HepG2 (cell line): ENCODE measurements around the gene IQGAP2. TPM values are rescaled to one million over a fixed set of nuclear protein-coding genes. Genes with fewer than 3 reads are reported as not detected.

Experiments
- ATAC-seq: fragments of 200-7000 bp; cut with Tn5 transposase; 3 replicates; pipeline ENCODE4 v1.9.1; 2020; ENCODE audit warnings: mild to moderate bottlenecking, moderate library complexity
- BruUV-seq: library from RNA; stranded (reverse); fragments of 400-500 nt; replicated peaks from 2 replicates; lab custom pipeline; 2021; lab: Mats Ljungman, UMichigan
- CTCF ChIA-PET: fragments of 300-600 bp; formaldehyde crosslinking; extraction: SDS; loops from one replicate; lab custom pipeline; 2021; ENCODE audit warnings: low total read pairs, inconsistent platforms, low intra/inter-chr PET ratio; lab: Yijun Ruan, JAX
- POLR2A ChIA-PET: fragments of 350-600 bp; sonication (Branson Sonifier 250); formaldehyde crosslinking; loops from one replicate; lab custom pipeline; 2020; ENCODE audit warnings: antibody characterized with exemption, inconsistent platforms; lab: Yijun Ruan, JAX
- DNase-seq: peaks from one replicate; pipeline ENCODE4 v3.0.0-alpha.2; 2015; ENCODE audit warnings: low spot score
- FAIRE-seq: peaks from 3 replicates; lab custom pipeline; 2011; peaks lifted over from hg19 to GRCh38; lab: Jason Lieb, UNC
- H2AFZ ChIP-seq: one replicate; pipeline ENCODE4 v1.6.1; 2011; ENCODE audit warnings: low read length, inconsistent platforms
- H3K27ac ChIP-seq: fragments of 300-600 bp; 3 replicates; pipeline ENCODE4 v1.8.0; 2011; ENCODE audit warnings: mixed run types, mild to moderate bottlenecking, mixed read lengths, low read length, inconsistent platforms; ENCODE audit not compliant: insufficient read depth; ENCODE audit errors: extremely low read length
- H3K27me3 ChIP-seq, 2 experiments: fragments of 200-600 bp in 1 of 2; 2 replicates in 1 of 2; 3 replicates in 1 of 2; pipeline versions ENCODE4 v1.6.0 to v1.8.0; 2011; ENCODE audit warnings: low read length in 2 of 2, mild to moderate bottlenecking in 2 of 2, moderate library complexity in 2 of 2, inconsistent platforms in 1 of 2; ENCODE audit not compliant: insufficient read depth in 2 of 2, control insufficient read depth in 1 of 2
- H3K36me3 ChIP-seq, 2 experiments: fragments of 200-600 bp in 1 of 2; replicated peaks in 1 of 2; 2 replicates in 1 of 2; 3 replicates in 1 of 2; pipeline versions ENCODE4 v1.5.1 to v1.8.0; 2011; ENCODE audit warnings: low read length in 2 of 2, inconsistent platforms in 1 of 2; ENCODE audit not compliant: insufficient read depth in 2 of 2, control insufficient read depth in 1 of 2
- H3K4me1 ChIP-seq: 2 replicates; pipeline ENCODE4 v1.5.1; 2012; ENCODE audit warnings: low read length, inconsistent platforms; ENCODE audit not compliant: insufficient read depth
- H3K4me2 ChIP-seq: 2 replicates; pipeline ENCODE4 v1.6.0; 2011; ENCODE audit warnings: low read depth, low read length, inconsistent platforms
- H3K4me3 ChIP-seq, 3 experiments: fragments of 200-600 bp in 1 of 3; sonication (generic), shearing (Covaris generic) in 1 of 3; replicated peaks in 1 of 3; 2 replicates each; pipeline ENCODE4 v1.5.1; 2011 to 2016; ENCODE audit warnings: low read length in 3 of 3, inconsistent platforms in 2 of 3, low read depth in 2 of 3, mild to moderate bottlenecking in 2 of 3, control low read depth in 1 of 3, mixed read lengths in 1 of 3; ENCODE audit not compliant: insufficient read depth in 1 of 3
- H3K79me2 ChIP-seq: one replicate; pipeline ENCODE4 v1.6.1; 2011; ENCODE audit warnings: low read length, inconsistent platforms; ENCODE audit not compliant: insufficient read depth
- H3K9ac ChIP-seq: 2 replicates; pipeline ENCODE4 v1.6.0; 2011; ENCODE audit warnings: mild to moderate bottlenecking, low read depth, low read length, inconsistent platforms; ENCODE audit not compliant: insufficient read depth
- H3K9me3 ChIP-seq: 2 replicates; pipeline ENCODE4 v1.5.1; 2012; ENCODE audit warnings: mild to moderate bottlenecking, low read length
- H4K20me1 ChIP-seq: 2 replicates; pipeline ENCODE4 v1.6.0; 2011; ENCODE audit warnings: inconsistent platforms, mild to moderate bottlenecking, low read length, moderate library complexity; ENCODE audit not compliant: insufficient read depth
- FOXP1 ChIP-seq, 2 experiments: fragments of 450-650 bp in 1 of 2; IDR thresholded peaks; 2 replicates each; pipeline ENCODE4 v1.6.1; 2017 to 2018; ENCODE audit warnings: antibody characterized with exemption in 1 of 2
- GFI1 ChIP-seq: sonication (generic); formaldehyde crosslinking; IDR thresholded peaks from 2 replicates; pipeline ENCODE4 v1.5.0; 2020; ENCODE audit warnings: missing genetic modification reagents, mild to moderate bottlenecking, borderline replicate concordance
- NONO ChIP-seq, 2 experiments: fragments of 450-650 bp in 1 of 2; sonication (generic) in 1 of 2; formaldehyde crosslinking in 1 of 2; IDR thresholded peaks in 1 of 2; conservative IDR thresholded peaks in 1 of 2; 2 replicates each; pipeline versions ENCODE4 v1.6.1 to v1.8.0; 2017 to 2022; ENCODE audit warnings: mild to moderate bottlenecking in 1 of 2, missing genetic modification reagents in 1 of 2, moderate library complexity in 1 of 2
- TP53 ChIP-seq: sonication (generic); formaldehyde crosslinking; conservative IDR thresholded peaks from 2 replicates; pipeline ENCODE4 v1.4.0; 2020; ENCODE audit warnings: missing genetic modification reagents
- ZNF17 ChIP-seq: sonication (generic); formaldehyde crosslinking; IDR thresholded peaks from 2 replicates; pipeline ENCODE4 v1.5.0; 2020; ENCODE audit warnings: mild to moderate bottlenecking, missing genetic modification reagents
- ZNF552 ChIP-seq: sonication (generic); formaldehyde crosslinking; IDR thresholded peaks from 2 replicates; pipeline ENCODE4 v1.9.0; 2022; ENCODE audit warnings: missing genetic modification reagents, mild to moderate bottlenecking, borderline replicate concordance
- ZNF605 ChIP-seq: sonication (generic); formaldehyde crosslinking; IDR thresholded peaks from 2 replicates; pipeline ENCODE4 v1.8.0; 2022; ENCODE audit warnings: mild to moderate bottlenecking, missing genetic modification reagents
- whole genome bisulfite sequencing: methylation state at CpG from one replicate; pipeline ENCODE4 v1.1.6; 2017; ENCODE audit warnings: low lambda C conversion rate; 5-methylcytosine and 5-hydroxymethylcytosine counted together
- in situ Hi-C: cut with HindIII; loops from 2 replicates; pipeline ENCODE4 v1.10.0; 2017; ENCODE audit warnings: low pct_unique_long_range_greater_than_20kb; ENCODE audit not compliant: extremely low pct_ligation_motif_present
- intact Hi-C: fragments of 100-400 bp; cut with micrococcal nuclease; formaldehyde crosslinking; loops from one replicate; pipeline ENCODE4 v1.10.0; 2022; ENCODE audit not compliant: unreplicated experiment
- polyA plus RNA-seq, 8 experiments: library from polyadenylated mRNA; depleted of rRNA in 3 of 8; stranded (reverse) in 7 of 8; unstranded in 1 of 8; fragments of >200 nt; fragmentation: Illumina TruSeq in 4 of 8; extraction: Trizol in 4 of 8; gene quantifications; 2 replicates each; pipeline versions ENCODE4 v1.2.1 to v1.2.3, GENCODE V29; 2011 to 2016; ENCODE audit warnings: low read depth in 4 of 8, missing spikeins in 1 of 8, mixed read lengths in 1 of 8; ENCODE audit not compliant: insufficient read depth in 1 of 8
- total RNA-seq, 5 experiments: library from RNA; depleted of rRNA; stranded (reverse); fragments of >200 nt; fragmentation: Illumina TruSeq; extraction: Trizol; gene quantifications; 2 replicates each; pipeline ENCODE4 v1.2.3, GENCODE V29; 2016; ENCODE audit warnings: low read depth in 1 of 5
- TF ChIP-seq, protein P1 (sequence below): sonication (generic); formaldehyde crosslinking; IDR thresholded peaks from 2 replicates; pipeline ENCODE4 v1.4.0; 2020; ENCODE audit warnings: missing genetic modification reagents
- TF ChIP-seq, protein P2 (sequence below): sonication (generic); formaldehyde crosslinking; IDR thresholded peaks from 2 replicates; pipeline ENCODE4 v1.5.0; 2020; ENCODE audit warnings: mild to moderate bottlenecking, missing genetic modification reagents, borderline replicate concordance
- TF ChIP-seq, protein P3 (sequence below): fragments of 450-650 bp; IDR thresholded peaks from 2 replicates; pipeline ENCODE4 v1.6.1; 2016

The IQGAP2 gene
- total and polyA plus RNA-seq, 2 of the 13 experiments (the other 11 are each of a cell fraction or from before 2014, with no cell fraction given), result 35.2 to 83.3 TPM

DNA sequence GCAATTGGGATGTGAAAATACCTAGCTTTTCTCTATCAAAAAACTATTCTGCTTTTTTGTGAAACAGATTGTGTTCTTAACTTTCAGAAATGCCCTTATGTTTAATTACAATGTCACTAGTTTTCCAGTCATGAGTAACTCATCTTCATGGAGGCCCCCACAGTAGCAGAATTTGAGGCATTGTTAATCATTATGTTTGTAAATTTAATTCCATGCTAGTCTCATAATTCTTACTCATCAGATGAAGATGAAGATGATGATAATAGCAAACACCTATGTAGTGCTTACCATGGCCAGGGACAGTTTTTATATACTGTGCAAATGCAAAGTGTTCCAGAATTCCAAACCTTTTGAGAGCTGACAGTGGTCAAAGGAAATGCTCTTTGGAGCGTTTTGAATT lies 285.1 kb downstream of the IQGAP2 start:
- ChIA-PET POLR2A (no interaction called here), CTCF (no interaction called here)
- H2AFZ ChIP-seq, result no peak overlapping the region
- BruUV-seq, result no TSS peak
- DNase-seq (no peak), ATAC-seq (no peak), FAIRE-seq (no peak)
- H3K9me3 ChIP-seq, result no peaks in the 10 kb centered on the region
- peaks cover 40% of the 10 kb centered on the region for H3K4me1 ChIP-seq
- no peaks in the 10 kb centered on the region for H3K79me2 ChIP-seq
- H3K4me2 ChIP-seq, result no peak overlapping the region
- no peak overlapping the region for H3K4me3 ChIP-seq
- H3K27me3 ChIP-seq, result no peaks in the 10 kb centered on the region
- no peak overlapping the region for H3K9ac ChIP-seq
- intact Hi-C loops (no loop called here), in situ Hi-C loops (no loop called here)
- no peak overlapping the region for H3K27ac ChIP-seq
- no peaks in the 10 kb centered on the region for H4K20me1 ChIP-seq
- whole genome bisulfite sequencing, result 100% methylated on average over 1 of the region's 1 CpG
- H3K36me3 ChIP-seq, result peaks cover 1 to 17% of the 10 kb centered on the region in 2 experiments; a peak in 4 of 5 replicates
- TF ChIP-seq, protein P1, sequence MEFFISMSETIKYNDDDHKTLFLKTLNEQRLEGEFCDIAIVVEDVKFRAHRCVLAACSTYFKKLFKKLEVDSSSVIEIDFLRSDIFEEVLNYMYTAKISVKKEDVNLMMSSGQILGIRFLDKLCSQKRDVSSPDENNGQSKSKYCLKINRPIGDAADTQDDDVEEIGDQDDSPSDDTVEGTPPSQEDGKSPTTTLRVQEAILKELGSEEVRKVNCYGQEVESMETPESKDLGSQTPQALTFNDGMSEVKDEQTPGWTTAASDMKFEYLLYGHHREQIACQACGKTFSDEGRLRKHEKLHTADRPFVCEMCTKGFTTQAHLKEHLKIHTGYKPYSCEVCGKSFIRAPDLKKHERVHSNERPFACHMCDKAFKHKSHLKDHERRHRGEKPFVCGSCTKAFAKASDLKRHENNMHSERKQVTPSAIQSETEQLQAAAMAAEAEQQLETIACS (CRISPR knock-in tag), result no peak
- TF ChIP-seq ZNF605 (no peak), GFI1 (CRISPR knock-in tag) (no peak), ZNF552 (CRISPR knock-in tag) (no peak), NONO (IDR thresholded peaks at IDR 0.05) (no peak), NONO (CRISPR knock-in tag; conservative IDR thresholded peaks at IDR 0.05) (no peak), FOXP1 (IDR thresholded peaks at IDR 0.05) (no peak), FOXP1 (CRISPR knock-in tag; IDR thresholded peaks at IDR 0.05) (no peak), TP53 (CRISPR knock-in tag) (no peak), ZNF17 (CRISPR knock-in tag) (no peak)
- TF ChIP-seq, protein P2, sequence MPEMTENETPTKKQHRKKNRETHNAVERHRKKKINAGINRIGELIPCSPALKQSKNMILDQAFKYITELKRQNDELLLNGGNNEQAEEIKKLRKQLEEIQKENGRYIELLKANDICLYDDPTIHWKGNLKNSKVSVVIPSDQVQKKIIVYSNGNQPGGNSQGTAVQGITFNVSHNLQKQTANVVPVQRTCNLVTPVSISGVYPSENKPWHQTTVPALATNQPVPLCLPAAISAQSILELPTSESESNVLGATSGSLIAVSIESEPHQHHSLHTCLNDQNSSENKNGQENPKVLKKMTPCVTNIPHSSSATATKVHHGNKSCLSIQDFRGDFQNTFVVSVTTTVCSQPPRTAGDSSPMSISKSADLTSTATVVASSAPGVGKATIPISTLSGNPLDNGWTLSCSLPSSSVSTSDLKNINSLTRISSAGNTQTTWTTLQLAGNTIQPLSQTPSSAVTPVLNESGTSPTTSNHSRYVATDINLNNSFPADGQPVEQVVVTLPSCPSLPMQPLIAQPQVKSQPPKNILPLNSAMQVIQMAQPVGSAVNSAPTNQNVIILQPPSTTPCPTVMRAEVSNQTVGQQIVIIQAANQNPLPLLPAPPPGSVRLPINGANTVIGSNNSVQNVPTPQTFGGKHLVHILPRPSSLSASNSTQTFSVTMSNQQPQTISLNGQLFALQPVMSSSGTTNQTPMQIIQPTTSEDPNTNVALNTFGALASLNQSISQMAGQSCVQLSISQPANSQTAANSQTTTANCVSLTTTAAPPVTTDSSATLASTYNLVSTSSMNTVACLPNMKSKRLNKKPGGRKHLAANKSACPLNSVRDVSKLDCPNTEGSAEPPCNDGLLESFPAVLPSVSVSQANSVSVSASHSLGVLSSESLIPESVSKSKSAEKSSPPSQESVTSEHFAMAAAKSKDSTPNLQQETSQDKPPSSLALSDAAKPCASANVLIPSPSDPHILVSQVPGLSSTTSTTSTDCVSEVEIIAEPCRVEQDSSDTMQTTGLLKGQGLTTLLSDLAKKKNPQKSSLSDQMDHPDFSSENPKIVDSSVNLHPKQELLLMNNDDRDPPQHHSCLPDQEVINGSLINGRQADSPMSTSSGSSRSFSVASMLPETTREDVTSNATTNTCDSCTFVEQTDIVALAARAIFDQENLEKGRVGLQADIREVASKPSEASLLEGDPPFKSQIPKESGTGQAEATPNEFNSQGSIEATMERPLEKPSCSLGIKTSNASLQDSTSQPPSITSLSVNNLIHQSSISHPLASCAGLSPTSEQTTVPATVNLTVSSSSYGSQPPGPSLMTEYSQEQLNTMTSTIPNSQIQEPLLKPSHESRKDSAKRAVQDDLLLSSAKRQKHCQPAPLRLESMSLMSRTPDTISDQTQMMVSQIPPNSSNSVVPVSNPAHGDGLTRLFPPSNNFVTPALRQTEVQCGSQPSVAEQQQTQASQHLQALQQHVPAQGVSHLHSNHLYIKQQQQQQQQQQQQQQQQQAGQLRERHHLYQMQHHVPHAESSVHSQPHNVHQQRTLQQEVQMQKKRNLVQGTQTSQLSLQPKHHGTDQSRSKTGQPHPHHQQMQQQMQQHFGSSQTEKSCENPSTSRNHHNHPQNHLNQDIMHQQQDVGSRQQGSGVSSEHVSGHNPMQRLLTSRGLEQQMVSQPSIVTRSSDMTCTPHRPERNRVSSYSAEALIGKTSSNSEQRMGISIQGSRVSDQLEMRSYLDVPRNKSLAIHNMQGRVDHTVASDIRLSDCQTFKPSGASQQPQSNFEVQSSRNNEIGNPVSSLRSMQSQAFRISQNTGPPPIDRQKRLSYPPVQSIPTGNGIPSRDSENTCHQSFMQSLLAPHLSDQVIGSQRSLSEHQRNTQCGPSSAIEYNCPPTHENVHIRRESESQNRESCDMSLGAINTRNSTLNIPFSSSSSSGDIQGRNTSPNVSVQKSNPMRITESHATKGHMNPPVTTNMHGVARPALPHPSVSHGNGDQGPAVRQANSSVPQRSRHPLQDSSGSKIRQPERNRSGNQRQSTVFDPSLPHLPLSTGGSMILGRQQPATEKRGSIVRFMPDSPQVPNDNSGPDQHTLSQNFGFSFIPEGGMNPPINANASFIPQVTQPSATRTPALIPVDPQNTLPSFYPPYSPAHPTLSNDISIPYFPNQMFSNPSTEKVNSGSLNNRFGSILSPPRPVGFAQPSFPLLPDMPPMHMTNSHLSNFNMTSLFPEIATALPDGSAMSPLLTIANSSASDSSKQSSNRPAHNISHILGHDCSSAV (CRISPR knock-in tag), result no peak
- TF ChIP-seq, protein P3, sequence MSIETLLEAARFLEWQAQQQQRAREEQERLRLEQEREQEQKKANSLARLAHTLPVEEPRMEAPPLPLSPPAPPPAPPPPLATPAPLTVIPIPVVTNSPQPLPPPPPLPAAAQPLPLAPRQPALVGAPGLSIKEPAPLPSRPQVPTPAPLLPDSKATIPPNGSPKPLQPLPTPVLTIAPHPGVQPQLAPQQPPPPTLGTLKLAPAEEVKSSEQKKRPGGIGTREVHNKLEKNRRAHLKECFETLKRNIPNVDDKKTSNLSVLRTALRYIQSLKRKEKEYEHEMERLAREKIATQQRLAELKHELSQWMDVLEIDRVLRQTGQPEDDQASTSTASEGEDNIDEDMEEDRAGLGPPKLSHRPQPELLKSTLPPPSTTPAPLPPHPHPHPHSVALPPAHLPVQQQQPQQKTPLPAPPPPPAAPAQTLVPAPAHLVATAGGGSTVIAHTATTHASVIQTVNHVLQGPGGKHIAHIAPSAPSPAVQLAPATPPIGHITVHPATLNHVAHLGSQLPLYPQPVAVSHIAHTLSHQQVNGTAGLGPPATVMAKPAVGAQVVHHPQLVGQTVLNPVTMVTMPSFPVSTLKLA, result no peak
